RWPE1 (cell line): ENCODE results near the gene ASPHD2.
"Not testable (repeated sequence)": the region's sequence is repeated elsewhere in the genome, so short reads cannot be mapped to it uniquely, and the experiment has no call there.

Source experiments
- CTCF ChIA-PET: fragments of 350-600 bp; sonication (Branson Sonifier 250); formaldehyde crosslinking; extraction: SDS; loops from one replicate; lab custom pipeline; 2021; lab: Yijun Ruan, JAX
- POLR2A ChIA-PET: fragments of 400-600 bp; formaldehyde crosslinking; extraction: SDS; loops from one replicate; lab custom pipeline; 2020; ENCODE audit warnings: antibody characterized with exemption; ENCODE audit not compliant: low non-redundant PET; lab: Yijun Ruan, JAX
- DNase-seq: peaks from one replicate; pipeline ENCODE4 v3.0.0; 2012; ENCODE audit warnings: low spot score
- H3K27ac ChIP-seq: fragments of 450-650 bp; 2 replicates; pipeline ENCODE4 v1.5.1; 2017
- TF ChIP-seq, protein P1 (sequence below): fragments of 450-650 bp; conservative IDR thresholded peaks from 2 replicates; pipeline ENCODE4 v1.5.1; 2017; ENCODE audit warnings: low read depth, mild to moderate bottlenecking

ASPHD2 gene

DNA sequence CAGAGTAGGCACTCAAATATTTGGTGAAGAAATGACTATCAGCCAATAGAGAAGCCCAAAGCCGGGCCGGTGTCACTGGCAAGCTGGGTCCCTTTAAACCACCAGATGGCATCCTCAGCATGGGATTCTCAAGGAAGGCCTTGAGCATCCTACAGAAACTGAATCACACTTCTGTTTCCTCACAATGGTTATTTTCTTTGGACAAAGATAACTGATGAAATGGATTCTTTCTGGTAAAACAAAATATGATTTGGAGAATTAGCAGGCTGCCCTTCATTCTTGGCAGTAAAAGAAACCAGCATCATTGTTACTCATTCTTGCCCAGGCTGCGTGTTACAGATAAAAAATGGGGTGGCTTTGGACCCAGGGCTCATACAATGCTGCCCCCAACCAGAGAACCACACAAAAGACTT lies 30.3 kb upstream of the ASPHD2 start:
- POLR2A ChIA-PET: no interaction called here
- peak; percentile 57 for DNase-seq
- H3K27ac ChIP-seq: no peak overlapping the region
- CTCF ChIA-PET: interaction anchor here (0.5 to 1.2 kb wide), 3 partner anchors 10 to 63 kb away, joined by 3 to 4 read pairs (median 3); no protein-coding TSS in a partner anchor
- TF ChIP-seq, protein P1, sequence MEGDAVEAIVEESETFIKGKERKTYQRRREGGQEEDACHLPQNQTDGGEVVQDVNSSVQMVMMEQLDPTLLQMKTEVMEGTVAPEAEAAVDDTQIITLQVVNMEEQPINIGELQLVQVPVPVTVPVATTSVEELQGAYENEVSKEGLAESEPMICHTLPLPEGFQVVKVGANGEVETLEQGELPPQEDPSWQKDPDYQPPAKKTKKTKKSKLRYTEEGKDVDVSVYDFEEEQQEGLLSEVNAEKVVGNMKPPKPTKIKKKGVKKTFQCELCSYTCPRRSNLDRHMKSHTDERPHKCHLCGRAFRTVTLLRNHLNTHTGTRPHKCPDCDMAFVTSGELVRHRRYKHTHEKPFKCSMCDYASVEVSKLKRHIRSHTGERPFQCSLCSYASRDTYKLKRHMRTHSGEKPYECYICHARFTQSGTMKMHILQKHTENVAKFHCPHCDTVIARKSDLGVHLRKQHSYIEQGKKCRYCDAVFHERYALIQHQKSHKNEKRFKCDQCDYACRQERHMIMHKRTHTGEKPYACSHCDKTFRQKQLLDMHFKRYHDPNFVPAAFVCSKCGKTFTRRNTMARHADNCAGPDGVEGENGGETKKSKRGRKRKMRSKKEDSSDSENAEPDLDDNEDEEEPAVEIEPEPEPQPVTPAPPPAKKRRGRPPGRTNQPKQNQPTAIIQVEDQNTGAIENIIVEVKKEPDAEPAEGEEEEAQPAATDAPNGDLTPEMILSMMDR: peak; percentile 81

DNA sequence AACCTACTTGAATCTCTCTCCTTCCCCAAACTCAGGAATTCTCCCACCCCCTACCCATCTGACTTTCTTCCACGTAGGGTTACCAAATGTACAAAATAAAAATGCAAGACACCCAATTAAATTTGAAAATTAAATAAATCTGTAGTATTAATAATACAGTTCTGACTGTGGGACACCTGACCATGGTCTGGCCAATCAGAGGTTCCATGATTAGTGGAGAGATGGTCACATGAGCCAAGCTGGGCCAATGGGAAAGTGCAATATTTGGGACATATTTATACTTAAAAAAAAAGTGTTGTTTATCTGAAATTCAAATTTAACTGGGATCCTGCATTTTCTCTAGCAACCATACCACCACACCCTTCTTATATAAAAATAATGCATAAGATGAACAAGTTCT lies 29.8 kb upstream of the ASPHD2 start:
- ChIA-PET POLR2A (no interaction called here), CTCF (interaction anchor here (0.5 to 0.6 kb wide), 2 partner anchors 9 to 15 kb away, joined by 3 to 4 read pairs; no protein-coding TSS in a partner anchor)
- no peak overlapping the region for H3K27ac ChIP-seq
- no peak for DNase-seq
- TF ChIP-seq, protein P1: no peak

DNA sequence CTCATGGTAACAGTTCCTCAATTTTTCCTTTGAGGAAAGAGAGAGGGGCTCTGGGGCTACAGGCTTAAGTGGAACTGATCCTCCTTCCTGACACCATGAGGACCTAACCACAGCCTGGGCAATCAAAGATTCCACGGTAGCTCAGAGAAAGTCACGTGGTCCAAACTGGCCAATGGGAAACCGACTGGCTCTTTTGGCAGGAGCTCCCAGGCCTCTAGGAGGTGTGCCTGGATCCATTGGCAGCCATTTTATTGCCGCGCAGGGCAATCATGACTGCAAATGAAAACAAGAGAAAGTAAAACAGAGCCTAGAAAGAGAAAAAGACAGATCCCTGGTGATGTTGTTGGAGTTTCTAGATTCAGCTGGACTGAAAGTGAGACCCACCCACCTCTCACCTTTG lies 27.3 kb upstream of the ASPHD2 start:
- ChIA-PET CTCF (no interaction called here), POLR2A (no interaction called here)
- TF ChIP-seq, protein P1: no peak
- no peak overlapping the region for H3K27ac ChIP-seq
- DNase-seq: no peak

DNA sequence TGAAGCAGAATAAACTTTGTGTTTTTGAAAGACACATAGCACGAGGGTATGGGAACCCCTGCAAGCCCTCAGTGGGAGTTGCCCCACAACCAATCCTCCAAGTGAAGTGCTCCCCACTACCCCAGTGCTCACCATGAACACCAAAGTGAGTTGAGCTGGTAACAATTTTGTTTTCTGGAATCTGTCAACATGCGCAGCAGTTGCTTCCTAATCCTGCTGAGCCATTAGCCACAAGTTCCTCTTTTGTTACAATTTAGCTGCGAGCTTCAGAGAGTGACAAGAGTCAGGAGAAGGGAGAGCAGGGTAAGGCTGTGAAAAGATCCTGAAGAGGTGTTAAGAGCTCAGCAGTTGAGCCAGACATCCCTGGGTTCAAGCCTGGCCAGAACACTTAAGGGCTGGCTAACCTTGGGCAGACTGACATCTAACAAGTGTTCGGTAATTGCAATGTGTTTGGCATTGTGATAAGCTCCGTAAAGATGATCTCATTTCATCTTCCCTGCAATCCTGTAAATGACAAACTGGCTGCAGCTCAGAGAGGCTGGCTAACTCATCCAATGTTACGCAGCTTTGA lies 24.1 kb upstream of the ASPHD2 start:
- POLR2A ChIA-PET: no interaction called here
- TF ChIP-seq, protein P1: no peak
- H3K27ac ChIP-seq: no peak overlapping the region
- CTCF ChIA-PET: no interaction called here
- DNase-seq: no peak

DNA sequence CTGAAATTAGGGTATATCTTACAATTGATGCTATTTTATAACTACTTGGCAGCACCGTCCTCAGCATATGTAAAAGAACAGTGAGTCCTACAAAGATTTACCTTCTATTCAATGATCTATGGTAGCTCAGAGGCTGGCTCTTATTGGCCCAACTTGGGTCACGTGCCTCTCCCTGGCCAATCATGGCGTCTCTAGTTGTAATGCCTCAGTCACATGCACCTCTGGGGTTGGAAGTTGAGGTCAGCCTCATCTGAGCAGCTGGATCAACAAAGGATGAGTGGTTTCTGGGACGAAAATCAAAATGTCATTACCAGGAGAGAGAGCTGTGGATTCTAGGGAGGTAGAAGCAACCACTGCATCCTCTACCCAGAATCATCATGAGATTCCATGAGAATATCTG lies 22.9 kb upstream of the ASPHD2 start:
- POLR2A ChIA-PET: no interaction called here

DNA sequence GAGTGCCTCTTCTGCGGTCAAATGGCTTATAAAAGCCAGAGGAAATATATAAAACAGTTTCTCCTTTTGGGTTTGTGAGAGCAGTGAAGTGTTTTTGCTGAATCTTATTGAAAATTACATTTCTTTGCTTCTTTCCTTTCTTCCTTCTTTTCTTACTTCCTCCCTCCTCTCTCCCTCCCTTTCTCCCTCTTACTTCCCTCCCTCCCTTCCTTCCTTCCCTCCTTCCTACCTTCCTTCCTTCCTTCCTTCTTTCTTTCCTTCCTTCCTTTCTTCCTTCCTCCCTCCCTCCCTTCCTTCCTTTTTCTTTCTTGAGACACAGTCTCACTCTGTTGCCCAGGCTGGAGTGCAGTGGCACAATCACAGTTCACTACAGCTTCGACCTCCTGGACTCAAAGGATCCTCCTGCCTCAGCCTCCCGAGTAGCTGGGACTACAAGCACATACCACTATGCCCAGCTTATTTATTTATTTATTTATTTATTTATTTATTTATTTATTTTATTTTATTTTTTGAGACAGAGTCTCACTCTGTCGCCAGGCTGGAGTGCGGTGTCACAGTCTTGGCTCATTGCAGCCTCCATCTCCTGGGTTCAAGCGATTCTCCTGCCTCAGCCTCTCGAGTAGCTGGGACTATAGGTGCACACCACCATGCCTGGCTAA lies 20.4 kb upstream of the ASPHD2 start:
- H3K27ac ChIP-seq, DNase-seq, POLR2A ChIA-PET: not testable (repeated sequence)
- CTCF ChIA-PET: interaction anchor here (0.6 to 0.7 kb wide), 2 partner anchors 10 to 140 kb away, joined by 3 to 4 read pairs; no protein-coding TSS in a partner anchor

More for the DNA sequence above, 22.9 kb upstream of the ASPHD2 start:
- TF ChIP-seq, protein P1: no peak
- no peak for DNase-seq
- H3K27ac ChIP-seq: no peak overlapping the region
- CTCF ChIA-PET: no interaction called here

DNA sequence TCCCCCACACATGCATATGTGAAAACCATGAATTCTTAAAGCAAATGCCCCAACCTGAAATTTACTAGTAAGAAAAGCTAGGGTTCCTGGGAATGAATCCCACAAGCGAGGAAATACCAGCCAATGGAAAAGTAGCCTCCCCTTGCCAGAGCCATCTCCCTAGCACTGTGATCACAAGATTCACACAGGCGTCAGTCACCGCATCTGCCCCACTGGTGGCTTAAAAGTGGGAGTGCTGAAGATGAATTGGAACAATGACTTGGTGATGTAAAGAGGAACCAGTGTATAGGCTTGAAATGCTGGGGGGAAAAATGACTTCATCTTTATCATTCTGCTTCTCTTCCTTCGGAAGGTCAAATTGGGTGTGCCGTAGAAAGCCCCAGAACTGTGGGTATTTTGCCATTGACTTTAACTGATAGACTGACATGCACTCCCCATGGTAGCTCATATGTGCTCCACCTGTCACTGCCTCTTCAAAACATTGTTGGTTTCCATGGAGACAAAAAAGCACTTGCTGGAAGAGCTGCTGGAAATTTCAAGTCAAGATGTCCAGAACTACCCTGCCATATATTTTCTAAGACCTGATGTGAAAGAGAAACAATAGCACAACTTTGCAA lies 19.2 kb upstream of the ASPHD2 start:
- DNase-seq: no peak
- ChIA-PET POLR2A (no interaction called here), CTCF (no interaction called here)

More for the DNA sequence above, 19.2 kb upstream of the ASPHD2 start:
- H3K27ac ChIP-seq: no peak overlapping the region
- TF ChIP-seq, protein P1: no peak
